ENCODE measurements around the gene ABHD12. TPM values are rescaled to one million over a fixed set of nuclear protein-coding genes. Genes with fewer than 3 reads are reported as not detected.
"Not testable (repeated sequence)": the region's sequence is repeated elsewhere in the genome, so short reads cannot be mapped to it uniquely, and the experiment has no call there.

ABHD12 gene
- total RNA-seq, 1 donor from 2014 or later = 49.7 TPM

DNA sequence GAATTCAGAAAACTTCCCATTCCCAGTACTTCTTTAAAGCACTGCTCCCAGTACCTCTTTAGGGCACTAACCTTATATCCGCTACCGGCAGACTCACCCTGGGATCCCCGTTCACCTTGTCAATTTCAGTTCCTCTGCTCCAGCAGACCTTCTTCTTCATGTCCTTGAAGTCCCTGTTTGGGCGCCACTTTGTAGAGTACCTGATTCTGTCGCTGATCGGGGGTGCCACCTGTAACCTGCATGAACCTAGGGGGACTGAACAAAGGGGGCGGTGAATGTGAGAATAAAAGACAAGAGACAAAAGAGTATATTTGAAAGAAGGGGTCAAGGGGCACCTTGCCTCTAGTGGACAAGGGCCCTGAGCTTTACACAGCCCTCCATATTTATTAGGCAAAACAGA is 11.9 kb upstream of the ABHD12 start:
- H3K4me3 ChIP-seq = no peak overlapping the region
- no peak overlapping the region for H3K27ac ChIP-seq
- peaks cover 5% of the 10 kb centered on the region for H3K4me1 ChIP-seq
- H3K36me3 ChIP-seq = no peaks in the 10 kb centered on the region
- intact Hi-C loops (cut with DNase I) = no loop called here
- TF ChIP-seq, protein P1, sequence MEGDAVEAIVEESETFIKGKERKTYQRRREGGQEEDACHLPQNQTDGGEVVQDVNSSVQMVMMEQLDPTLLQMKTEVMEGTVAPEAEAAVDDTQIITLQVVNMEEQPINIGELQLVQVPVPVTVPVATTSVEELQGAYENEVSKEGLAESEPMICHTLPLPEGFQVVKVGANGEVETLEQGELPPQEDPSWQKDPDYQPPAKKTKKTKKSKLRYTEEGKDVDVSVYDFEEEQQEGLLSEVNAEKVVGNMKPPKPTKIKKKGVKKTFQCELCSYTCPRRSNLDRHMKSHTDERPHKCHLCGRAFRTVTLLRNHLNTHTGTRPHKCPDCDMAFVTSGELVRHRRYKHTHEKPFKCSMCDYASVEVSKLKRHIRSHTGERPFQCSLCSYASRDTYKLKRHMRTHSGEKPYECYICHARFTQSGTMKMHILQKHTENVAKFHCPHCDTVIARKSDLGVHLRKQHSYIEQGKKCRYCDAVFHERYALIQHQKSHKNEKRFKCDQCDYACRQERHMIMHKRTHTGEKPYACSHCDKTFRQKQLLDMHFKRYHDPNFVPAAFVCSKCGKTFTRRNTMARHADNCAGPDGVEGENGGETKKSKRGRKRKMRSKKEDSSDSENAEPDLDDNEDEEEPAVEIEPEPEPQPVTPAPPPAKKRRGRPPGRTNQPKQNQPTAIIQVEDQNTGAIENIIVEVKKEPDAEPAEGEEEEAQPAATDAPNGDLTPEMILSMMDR (IDR thresholded peaks at IDR 0.05) = no peak
- ATAC-seq (no peak), DNase-seq (no peak)
- H3K9me3 ChIP-seq = peaks cover 9% of the 10 kb centered on the region
- no peaks in the 10 kb centered on the region for H3K27me3 ChIP-seq (ENCODE audit: low read depth)

DNA sequence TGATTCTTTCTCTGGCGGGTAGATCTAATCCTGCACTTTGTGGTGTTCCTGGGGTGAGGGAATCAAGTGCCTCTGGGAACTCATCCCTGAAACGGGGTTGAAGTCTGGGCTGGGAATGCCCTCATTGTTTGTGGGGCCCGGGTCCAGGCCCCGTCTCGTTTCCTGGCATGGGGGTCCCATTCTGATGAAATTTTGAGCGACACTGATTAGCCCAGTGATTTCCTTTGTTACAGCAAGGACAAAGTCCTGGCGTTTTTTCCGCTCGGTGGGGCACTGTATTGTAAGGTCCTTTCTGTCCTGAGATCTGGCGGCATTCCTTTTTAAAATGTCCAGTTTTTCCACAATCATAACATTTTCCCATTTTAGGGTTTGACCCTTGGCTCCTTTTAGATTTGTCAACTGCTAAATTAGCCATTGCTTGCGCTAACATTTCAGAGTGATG is 9.7 kb upstream of the ABHD12 start:
- H3K27ac ChIP-seq; ATAC-seq; H3K4me1 ChIP-seq; H3K9me3 ChIP-seq; intact Hi-C loops (cut with DNase I); H3K27me3 ChIP-seq (ENCODE audit: low read depth); H3K4me3 ChIP-seq; H3K36me3 ChIP-seq; DNase-seq: not testable (repeated sequence)

DNA sequence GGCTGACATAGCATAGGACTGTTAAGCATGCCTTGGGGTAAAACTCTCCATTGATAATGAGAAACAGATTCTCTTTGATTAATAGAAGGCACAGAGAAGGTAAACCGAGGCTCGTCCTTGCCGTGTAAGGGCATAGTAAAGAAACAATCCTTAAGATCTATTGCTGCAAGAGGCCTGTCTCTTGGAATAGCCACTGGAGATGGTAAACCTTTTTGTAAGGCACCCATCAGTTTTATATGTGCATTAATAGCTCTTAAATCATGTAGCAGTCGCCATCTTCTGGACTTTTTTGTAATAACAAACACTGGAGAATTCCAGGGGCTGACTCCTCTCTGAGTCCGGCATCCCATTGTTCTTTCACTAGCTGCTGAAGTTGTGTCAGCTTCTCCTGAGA is 8.4 kb upstream of the ABHD12 start:
- Histone ChIP-seq H3K4me3 (no peak overlapping the region), H3K4me1 (no peaks in the 10 kb centered on the region), H3K27me3 (ENCODE audit: low read depth) (no peaks in the 10 kb centered on the region), H3K27ac (no peak overlapping the region), H3K9me3 (peaks cover 9% of the 10 kb centered on the region), H3K36me3 (no peaks in the 10 kb centered on the region)
- intact Hi-C loops (cut with DNase I) = no loop called here
- peak; percentile 70 to 90 for ATAC-seq
- TF ChIP-seq, protein P1 (IDR thresholded peaks at IDR 0.05) = peak; percentile 62
- DNase-seq = no peak

DNA sequence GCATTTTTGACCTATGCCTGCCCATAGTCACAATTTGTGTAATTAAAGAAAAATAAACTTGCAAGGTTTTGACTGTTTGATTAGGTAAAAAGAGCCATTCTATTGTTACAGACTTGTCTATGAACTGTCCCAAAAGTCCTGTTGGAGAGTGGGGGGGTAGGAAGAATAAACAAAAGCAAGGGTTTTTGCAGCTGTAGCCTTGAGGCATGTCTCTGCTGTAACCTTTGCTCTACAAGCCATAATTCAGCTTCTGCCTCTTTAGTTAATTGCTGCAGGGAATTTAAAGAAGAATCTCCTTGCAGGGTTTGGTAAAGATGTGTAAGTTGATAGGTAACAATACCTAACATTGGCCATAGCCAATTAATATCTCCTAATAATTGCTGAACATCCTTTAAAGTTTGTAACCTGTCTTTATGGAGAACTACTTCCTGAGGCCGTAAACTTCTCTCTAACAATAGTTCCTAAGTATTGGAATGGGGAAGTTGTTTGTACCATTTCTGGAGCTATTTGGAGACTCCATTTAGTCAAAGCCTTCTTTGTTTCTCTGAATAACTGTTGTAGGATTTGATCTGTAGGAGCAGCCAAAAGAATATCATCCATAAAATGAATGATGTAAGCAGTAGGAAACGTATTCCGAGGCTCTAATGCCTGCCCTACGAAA is 7.9 kb upstream of the ABHD12 start:
- ATAC-seq = no peak
- intact Hi-C loops (cut with DNase I) = no loop called here

DNA sequence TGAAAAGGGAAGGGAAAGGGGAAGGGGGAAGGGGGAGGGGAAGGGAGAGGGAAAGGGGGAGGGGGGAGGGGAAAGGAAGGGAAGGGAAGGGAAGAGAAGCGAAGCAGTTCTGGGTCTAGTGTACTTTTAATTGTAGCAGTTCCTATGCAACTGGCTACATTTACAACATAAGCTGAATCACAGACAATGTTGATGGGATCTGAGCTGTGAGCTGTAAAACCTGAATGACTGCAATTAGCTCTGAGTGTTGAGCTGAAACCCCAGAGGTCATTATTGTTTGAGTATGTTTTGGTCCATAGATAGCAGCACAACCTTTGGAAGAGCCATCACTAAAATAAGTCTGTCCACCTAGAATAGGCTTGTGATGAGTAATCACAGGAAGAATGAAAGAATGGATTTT is 7.2 kb upstream of the ABHD12 start:
- Histone ChIP-seq H3K4me1 (no peaks in the 10 kb centered on the region), H3K27ac (no peak overlapping the region), H3K36me3 (no peaks in the 10 kb centered on the region), H3K27me3 (ENCODE audit: low read depth) (no peaks in the 10 kb centered on the region), H3K9me3 (peaks cover 3% of the 10 kb centered on the region), H3K4me3 (no peak overlapping the region)
- intact Hi-C loops (cut with DNase I) = no loop called here
- no peak for DNase-seq
- TF ChIP-seq, protein P1 (IDR thresholded peaks at IDR 0.05) = no peak
- ATAC-seq = no peak

More for the DNA sequence above, 7.9 kb upstream of the ABHD12 start:
- TF ChIP-seq, protein P1 (IDR thresholded peaks at IDR 0.05) = no peak
- H3K9me3 ChIP-seq = peaks cover 9% of the 10 kb centered on the region
- H3K4me3 ChIP-seq = no peak overlapping the region
- no peaks in the 10 kb centered on the region for H3K27me3 ChIP-seq (ENCODE audit: low read depth)
- no peaks in the 10 kb centered on the region for H3K36me3 ChIP-seq
- DNase-seq = no peak
- H3K27ac ChIP-seq = no peak overlapping the region
- no peaks in the 10 kb centered on the region for H3K4me1 ChIP-seq

DNA sequence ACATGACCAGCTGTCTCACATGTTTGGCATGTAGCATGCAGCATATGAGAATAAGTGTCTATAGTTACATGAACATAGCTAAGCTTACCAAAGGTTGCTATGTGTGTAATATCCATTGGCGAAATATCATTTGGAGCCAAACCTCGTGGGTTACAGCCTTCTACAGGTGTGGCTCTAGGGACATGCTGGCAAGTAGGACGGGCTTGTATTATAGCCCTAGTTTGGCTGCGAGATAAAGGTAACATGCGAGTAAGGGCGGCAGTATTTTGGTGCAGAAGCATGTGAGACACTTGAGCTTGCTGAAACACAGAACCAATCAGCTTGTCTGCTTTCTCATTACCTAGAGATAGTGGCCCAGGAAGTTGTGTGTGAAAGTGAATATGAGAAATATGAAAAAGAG is 6.5 kb upstream of the ABHD12 start:
- Histone ChIP-seq H3K36me3 (no peaks in the 10 kb centered on the region), H3K9me3 (no peaks in the 10 kb centered on the region), H3K4me1 (no peaks in the 10 kb centered on the region), H3K27me3 (ENCODE audit: low read depth) (no peaks in the 10 kb centered on the region), H3K4me3 (no peak overlapping the region), H3K27ac (no peak overlapping the region)
- TF ChIP-seq, protein P1 (IDR thresholded peaks at IDR 0.05) = no peak
- intact Hi-C loops (cut with DNase I) = no loop called here
- no peak for DNase-seq
- no peak for ATAC-seq

Data from lower lobe of right lung (tissue), 2 donors.